Esophagus squamous epithelium (tissue), 5 donors: ENCODE results near the gene ZNF283. TPM values are rescaled to one million over a fixed set of nuclear protein-coding genes. Genes with fewer than 3 reads are reported as not detected.

ENCODE experiments used
- DNase-seq: peaks from one replicate; lab custom pipeline; 2025; lab: John Stamatoyannopoulos, UW
- H3K27ac ChIP-seq, 4 donors: fragments of 200-600 bp; sonication (generic); one replicate each; pipeline ENCODE4 v1.5.1; 2016 to 2019; ENCODE audit warnings: mild to moderate bottlenecking in 1 of 4
- H3K27me3 ChIP-seq, 4 donors: fragments of 200-600 bp; sonication (generic); 1 replicate in 3 of 4; 2 replicates in 1 of 4; pipeline versions ENCODE4 v1.5.1 to v1.6.0; 2017 to 2021; ENCODE audit warnings: antibody characterized with exemption in 1 of 4
- H3K36me3 ChIP-seq, 3 donors: fragments of 200-600 bp; sonication (generic); one replicate each; pipeline ENCODE4 v1.5.1; 2016 to 2019
- H3K4me1 ChIP-seq, 3 donors: fragments of 200-600 bp; sonication (generic); one replicate each; pipeline ENCODE4 v1.5.1; 2017 to 2019
- H3K4me3 ChIP-seq, 4 donors: fragments of 200-600 bp; sonication (generic); 1 replicate in 3 of 4; 2 replicates in 1 of 4; pipeline ENCODE4 v1.5.1; 2016 to 2019; ENCODE audit warnings: mild to moderate bottlenecking in 2 of 4, moderate library complexity in 1 of 4
- H3K9me3 ChIP-seq, 3 donors: fragments of 200-600 bp; sonication (generic); one replicate each; pipeline ENCODE4 v1.5.1; 2016 to 2019
- CTCF ChIP-seq, 6 experiments: fragments of 450-650 bp in 4 of 6; fragments of 200-600 bp in 2 of 6; sonication (generic) in 2 of 6; IDR thresholded peaks; one replicate each; pipeline ENCODE4 v1.5.1; 2016 to 2019; ENCODE audit warnings: antibody characterized with exemption in 6 of 6, mild to moderate bottlenecking in 4 of 6, moderate library complexity in 4 of 6
- POLR2A ChIP-seq, 4 donors: fragments of 450-650 bp; IDR thresholded peaks; one replicate each; pipeline ENCODE4 v1.6.1; 2017; ENCODE audit warnings: antibody characterized with exemption in 4 of 4, mild to moderate bottlenecking in 4 of 4, moderate library complexity in 3 of 4
- WGBS, 2 donors: methylation state at CpG; one replicate each; pipeline ENCODE4 v1.1.5; 2018; 5-methylcytosine and 5-hydroxymethylcytosine counted together
- intact Hi-C: fragments of 100-400 bp; cut with DNase I; formaldehyde crosslinking; loops from one replicate; pipeline ENCODE4 v1.15.0; 2022
- total RNA-seq, 4 donors: library from RNA; depleted of rRNA; stranded (reverse); fragments of >200 nt; gene quantifications; one replicate each; pipeline ENCODE4 v1.1.0, GENCODE V29; 2016
- donor health status: DM: yes; HTN: yes; CAD: no.

ZNF283 gene
- total RNA-seq, 4 donors from 2014 or later = 1.5 to 19.1 (median 6.5) TPM

- no peak for DNase-seq
- Histone ChIP-seq H3K36me3 (no peaks in the 10 kb centered on the region), H3K9me3 (no peaks in the 10 kb centered on the region), H3K27ac (no peak overlapping the region), H3K4me3 (no peak overlapping the region), H3K4me1 (peaks cover 12 to 17% (median 12%) of the 10 kb centered on the region in 3 donors), H3K27me3 (peaks cover 0 to 10% (median 0%) of the 10 kb centered on the region in 4 donors)
- WGBS, 2 donors = 8 to 27% methylated on average over 3 of the region's 3 CpGs
- intact Hi-C loops = loop anchor here (10.0 kb wide), 1 partner anchor 114 kb away; the partner anchor contains the start of gene PLAUR
- TF ChIP-seq CTCF (IDR thresholded peaks at IDR 0.05) = no peak
- TF ChIP-seq POLR2A (IDR thresholded peaks at IDR 0.05) = no peak
These were observed 38.1 kb upstream of the ZNF283 start for GRCh38 chr19:43789029-43789428.

- intact Hi-C loops = no loop called here
- Histone ChIP-seq H3K4me1 (peaks cover 0 to 1% (median 0%) of the 10 kb centered on the region in 3 donors), H3K27me3 (peaks cover 0 to 18% (median 0%) of the 10 kb centered on the region in 4 donors), H3K4me3 (no peak overlapping the region), H3K27ac (no peak overlapping the region), H3K9me3 (no peaks in the 10 kb centered on the region), H3K36me3 (no peaks in the 10 kb centered on the region)
- DNase-seq = no peak
- 38 to 42% methylated on average over 3 of the region's 3 CpGs for WGBS, 2 donors
- TF ChIP-seq CTCF (IDR thresholded peaks at IDR 0.05) = no peak
- no peak for TF ChIP-seq POLR2A (IDR thresholded peaks at IDR 0.05)
These were observed 36.5 kb upstream of the ZNF283 start for GRCh38 chr19:43790587-43790986.

GRCh38 chr19:43797118-43797517 lies 30.0 kb upstream of the ZNF283 start:
- 63 to 100% methylated on average over 1 to 6 of the region's 6 CpGs for WGBS, 2 donors
- intact Hi-C loops = no loop called here
- Histone ChIP-seq H3K9me3 (no peaks in the 10 kb centered on the region), H3K36me3 (no peaks in the 10 kb centered on the region), H3K27ac (no peak overlapping the region), H3K27me3 (peaks cover 0 to 51% (median 0%) of the 10 kb centered on the region in 4 donors), H3K4me1 (peaks cover 11 to 22% (median 13%) of the 10 kb centered on the region in 3 donors), H3K4me3 (no peak overlapping the region)
- no peak for TF ChIP-seq CTCF (IDR thresholded peaks at IDR 0.05)
- no peak for TF ChIP-seq POLR2A (IDR thresholded peaks at IDR 0.05)
- DNase-seq = no peak

GRCh38 chr19:43797556-43797955 lies 29.6 kb upstream of the ZNF283 start:
- DNase-seq = no peak
- peaks cover 0 to 51% (median 0%) of the 10 kb centered on the region in 4 donors for H3K27me3 ChIP-seq
- no peak overlapping the region for H3K27ac ChIP-seq
- TF ChIP-seq POLR2A (IDR thresholded peaks at IDR 0.05) (no peak), CTCF (IDR thresholded peaks at IDR 0.05) (no peak)
- intact Hi-C loops = no loop called here
- H3K4me3 ChIP-seq = no peak overlapping the region
- H3K4me1 ChIP-seq = peaks cover 11 to 22% (median 13%) of the 10 kb centered on the region in 3 donors
- 82 to 100% methylated on average over 3 to 4 of the region's 7 CpGs for WGBS, 2 donors
- no peaks in the 10 kb centered on the region for H3K36me3 ChIP-seq
- H3K9me3 ChIP-seq = no peaks in the 10 kb centered on the region

- Histone ChIP-seq H3K27ac (peak overlapping the region; percentile 66 to 80 (median 80)), H3K36me3 (no peaks in the 10 kb centered on the region), H3K27me3 (peaks cover 0 to 46% (median 0%) of the 10 kb centered on the region in 4 donors), H3K9me3 (no peaks in the 10 kb centered on the region), H3K4me1 (peaks cover 11 to 22% (median 13%) of the 10 kb centered on the region in 3 donors), H3K4me3 (peak overlapping the region; percentile 42 to 77 (median 58))
- no peak for TF ChIP-seq POLR2A (IDR thresholded peaks at IDR 0.05)
- no peak for TF ChIP-seq CTCF (IDR thresholded peaks at IDR 0.05)
- intact Hi-C loops = no loop called here
- WGBS, 2 donors = no CpG with 5 or more reads among the region's 5 CpGs
- DNase-seq = no peak
These were observed 29.0 kb upstream of the ZNF283 start for GRCh38 chr19:43798026-43798545.
